Fibroblast of lung (primary cell): ENCODE measurements around the gene CD164L2. TPM values are rescaled to one million over a fixed set of nuclear protein-coding genes. Genes with fewer than 3 reads are reported as not detected.

ENCODE experiments used
- DNase-seq, 2 donors: peaks; one replicate each; pipeline versions ENCODE4 v3.0.0 to v3.0.0-alpha.2; 2010; ENCODE audit warnings: low read depth in 2 of 2
- H2AFZ ChIP-seq: 2 replicates; pipeline ENCODE4 v1.5.1; 2012; ENCODE audit warnings: low read length, control low read depth, inconsistent platforms
- H3K27ac ChIP-seq: 2 replicates; pipeline ENCODE4 v1.5.1; 2011; ENCODE audit warnings: low read length, control low read depth; ENCODE audit not compliant: insufficient read depth
- H3K27me3 ChIP-seq: 2 replicates; pipeline ENCODE4 v1.5.1; 2011; ENCODE audit warnings: mild to moderate bottlenecking, low read length; ENCODE audit not compliant: control insufficient read depth, insufficient read depth
- H3K36me3 ChIP-seq: 2 replicates; pipeline ENCODE4 v1.5.1; 2011; ENCODE audit warnings: low read length; ENCODE audit not compliant: control insufficient read depth, insufficient read depth
- H3K4me1 ChIP-seq: 2 replicates; pipeline ENCODE4 v1.5.1; 2011; ENCODE audit warnings: low read length; ENCODE audit not compliant: control insufficient read depth, insufficient read depth; ENCODE audit errors: extremely low read depth
- H3K4me2 ChIP-seq: 2 replicates; pipeline ENCODE4 v1.5.1; 2011; ENCODE audit warnings: low read length, control low read depth; ENCODE audit not compliant: insufficient read depth; ENCODE audit errors: extremely low read depth
- H3K4me3 ChIP-seq, 4 experiments: fragments of 200-600 bp in 1 of 4; sonication (generic) in 1 of 4; replicated peaks in 1 of 4; 2 replicates each; pipeline ENCODE4 v1.5.1; 2011 to 2016; ENCODE audit warnings: low read length in 4 of 4, low read depth in 3 of 4, mild to moderate bottlenecking in 3 of 4, control low read depth in 2 of 4, inconsistent platforms in 1 of 4, mixed read lengths in 1 of 4; ENCODE audit not compliant: insufficient read depth in 1 of 4; ENCODE audit errors: control extremely low read depth in 1 of 4
- H3K79me2 ChIP-seq: 2 replicates; pipeline ENCODE4 v1.5.1; 2012; ENCODE audit warnings: mild to moderate bottlenecking, low read length, inconsistent platforms; ENCODE audit not compliant: control insufficient read depth, insufficient read depth
- H3K9ac ChIP-seq: 2 replicates; pipeline ENCODE4 v1.5.1; 2011; ENCODE audit warnings: mild to moderate bottlenecking, low read length, control low read depth; ENCODE audit not compliant: insufficient read depth
- H3K9me3 ChIP-seq: 2 replicates; pipeline ENCODE4 v1.5.1; 2012; ENCODE audit warnings: low read depth, low read length; ENCODE audit not compliant: control insufficient read depth, insufficient read depth
- H4K20me1 ChIP-seq: 2 replicates; pipeline ENCODE4 v1.5.1; 2011; ENCODE audit warnings: low read length; ENCODE audit not compliant: control insufficient read depth, insufficient read depth; ENCODE audit errors: extremely low read depth
- CTCF ChIP-seq, 2 donors: IDR thresholded peaks in 1 of 2; conservative IDR thresholded peaks in 1 of 2; 1 replicate in 1 of 2; 2 replicates in 1 of 2; pipeline ENCODE4 v1.5.1; 2011 to 2012; ENCODE audit warnings: low read length in 2 of 2, control low read depth in 1 of 2, inconsistent platforms in 1 of 2, low read depth in 1 of 2, mild to moderate bottlenecking in 1 of 2
- EZH2 ChIP-seq: IDR thresholded peaks from 2 replicates; pipeline ENCODE4 v1.5.1; 2012; ENCODE audit warnings: low read length, control low read depth, mild to moderate bottlenecking; ENCODE audit errors: missing control alignments
- polyA plus RNA-seq, 2 donors: library from polyadenylated mRNA; depleted of rRNA in 1 of 2; stranded (reverse) in 1 of 2; unstranded in 1 of 2; fragments of >200 nt; gene quantifications; 2 replicates each; pipeline ENCODE4 v1.2.1, GENCODE V29; 2011 to 2012; ENCODE audit warnings: missing spikeins in 1 of 2
- total RNA-seq: library from RNA; depleted of rRNA; stranded (reverse); fragments of >200 nt; gene quantifications from 2 replicates; pipeline ENCODE4 v1.2.1, GENCODE V29; 2014

Gene CD164L2
- total and polyA plus RNA-seq, 2 donors (not counting 1 experiment from before 2014, with no cell fraction given): not detected

DNA sequence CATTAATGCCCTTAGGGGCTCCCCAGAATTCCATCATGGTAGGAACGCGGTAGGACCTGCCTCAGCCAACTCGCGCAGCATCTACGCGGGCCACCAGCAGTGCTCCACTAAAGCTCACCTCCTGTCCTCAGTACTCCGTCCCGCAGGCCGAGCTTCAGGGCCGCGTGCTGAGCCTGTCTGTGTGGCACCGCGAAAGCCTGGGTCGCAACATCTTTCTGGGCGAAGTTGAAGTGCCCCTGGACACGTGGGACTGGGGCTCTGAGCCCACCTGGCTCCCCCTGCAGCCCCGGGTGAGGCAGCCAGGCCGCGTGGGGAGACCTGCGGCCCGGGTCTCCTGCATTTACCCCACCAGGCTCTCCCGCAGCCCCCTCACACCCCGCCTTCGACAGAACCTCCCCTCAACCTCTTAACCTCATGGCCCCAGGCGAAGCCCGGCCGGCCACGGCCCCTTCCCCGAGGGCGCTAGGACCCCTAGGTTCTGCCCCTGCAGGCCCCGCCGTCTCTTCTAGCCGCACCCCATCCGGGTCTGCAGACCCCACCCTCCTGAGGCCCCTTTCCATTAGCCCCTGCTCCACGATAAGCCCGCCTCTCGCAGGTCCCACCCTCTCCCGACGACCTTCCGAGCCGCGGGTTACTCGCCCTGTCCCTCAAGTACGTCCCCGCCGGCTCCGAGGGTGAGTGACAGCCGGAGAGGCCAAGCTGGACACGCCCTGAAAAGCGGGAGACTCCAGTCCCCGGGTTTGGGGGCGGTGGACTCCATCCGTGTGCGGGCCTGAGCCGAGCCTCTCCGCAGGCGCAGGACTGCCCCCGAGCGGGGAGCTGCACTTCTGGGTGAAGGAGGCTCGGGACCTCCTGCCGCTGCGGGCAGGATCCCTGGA lies 32.2 kb downstream of the CD164L2 start:
- Histone ChIP-seq H3K79me2 (no peaks in the 10 kb centered on the region), H3K36me3 (peaks cover 3% of the 10 kb centered on the region), H3K4me2 (no peak overlapping the region), H3K27me3 (no peaks in the 10 kb centered on the region), H3K27ac (no peak overlapping the region), H3K9ac (no peak overlapping the region), H4K20me1 (no peaks in the 10 kb centered on the region), H2AFZ (no peak overlapping the region), H3K4me3 (no peak overlapping the region), H3K4me1 (no peaks in the 10 kb centered on the region), H3K9me3 (no peaks in the 10 kb centered on the region)
- peak; percentile 20 to 31 for DNase-seq
- TF ChIP-seq EZH2 (no peak), CTCF (conservative IDR thresholded peaks at IDR 0.05 in 1 of 2, IDR thresholded peaks at IDR 0.05 in 1 of 2; ENCODE audit: low read depth in 1 of 2, low read length in 2 of 2) (peak in 1 of 2 donors; percentile 18)

- H2AFZ ChIP-seq: no peak overlapping the region
- H3K9me3 ChIP-seq: no peaks in the 10 kb centered on the region
- no peaks in the 10 kb centered on the region for H3K27me3 ChIP-seq
- no peaks in the 10 kb centered on the region for H3K79me2 ChIP-seq
- peak overlapping the region in 3 of 4 experiments; percentile 21 to 51 (median 29) for H3K4me3 ChIP-seq
- H3K27ac ChIP-seq: no peak overlapping the region
- peak overlapping the region; percentile 78 for H3K4me2 ChIP-seq
- H3K36me3 ChIP-seq: no peaks in the 10 kb centered on the region
- peak overlapping the region; percentile 2 for H3K9ac ChIP-seq
- peak; percentile 60 to 78 for DNase-seq
- H4K20me1 ChIP-seq: no peaks in the 10 kb centered on the region
- H3K4me1 ChIP-seq: no peaks in the 10 kb centered on the region
- TF ChIP-seq EZH2: no peak
- no peak for TF ChIP-seq CTCF (conservative IDR thresholded peaks at IDR 0.05 in 1 of 2, IDR thresholded peaks at IDR 0.05 in 1 of 2; ENCODE audit: low read depth in 1 of 2, low read length in 2 of 2)
These were observed 33.1 kb downstream of the CD164L2 start for GRCh38 chr1:27349784-27350662.
